ENCODE measurements around the gene TMEM97.
"Not testable (repeated sequence)": the region's sequence is repeated elsewhere in the genome, so short reads cannot be mapped to it uniquely, and the experiment has no call there.

TMEM97 gene

DNA sequence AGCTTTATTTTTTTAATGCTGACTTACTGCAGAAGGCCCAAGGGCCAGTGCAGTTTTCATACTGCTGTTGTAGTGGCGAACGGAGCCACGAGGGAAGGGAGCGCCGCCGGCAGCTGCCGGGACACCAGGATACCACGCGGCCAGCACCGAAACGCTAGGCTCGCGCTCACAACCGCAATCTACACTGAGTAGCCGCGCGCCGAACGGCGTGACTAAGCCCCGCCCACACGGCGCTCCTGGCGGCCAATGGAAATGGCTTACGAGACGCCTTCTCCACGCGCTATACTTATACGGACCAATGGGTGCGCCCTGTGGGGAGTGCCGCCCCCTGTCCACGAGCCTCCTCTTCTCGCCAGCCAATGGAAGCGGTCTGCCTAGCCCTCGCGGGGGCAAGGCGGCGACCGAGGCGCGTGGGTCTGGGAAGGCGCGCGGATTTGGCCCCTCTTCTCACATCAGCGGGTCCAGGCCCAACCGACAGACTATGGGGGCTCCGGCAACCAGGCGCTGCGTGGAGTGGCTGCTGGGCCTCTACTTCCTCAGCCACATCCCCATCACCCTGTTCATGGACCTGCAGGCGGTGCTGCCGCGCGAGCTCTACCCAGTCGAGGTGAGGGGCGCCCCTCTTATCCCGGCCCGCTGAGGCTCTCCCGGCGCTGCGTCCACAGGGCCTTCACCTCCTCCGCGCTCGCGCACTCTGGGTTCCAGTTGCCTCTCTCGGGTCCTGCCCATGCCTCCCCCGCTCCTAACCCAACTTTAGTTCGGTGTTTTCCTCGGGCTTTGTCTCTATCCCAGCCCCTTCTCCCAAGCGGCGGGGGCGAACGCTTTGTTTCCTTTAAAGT lies at the start of gene TMEM97:
TMEM97 (plus strand) TSS at position 442 of the 839 bp plus-strand sequence; CDS start at position 482, 40 bp downstream.
- peak; percentile 92 for DNase-seq (ENCODE audit: low read depth, low spot score)

DNA sequence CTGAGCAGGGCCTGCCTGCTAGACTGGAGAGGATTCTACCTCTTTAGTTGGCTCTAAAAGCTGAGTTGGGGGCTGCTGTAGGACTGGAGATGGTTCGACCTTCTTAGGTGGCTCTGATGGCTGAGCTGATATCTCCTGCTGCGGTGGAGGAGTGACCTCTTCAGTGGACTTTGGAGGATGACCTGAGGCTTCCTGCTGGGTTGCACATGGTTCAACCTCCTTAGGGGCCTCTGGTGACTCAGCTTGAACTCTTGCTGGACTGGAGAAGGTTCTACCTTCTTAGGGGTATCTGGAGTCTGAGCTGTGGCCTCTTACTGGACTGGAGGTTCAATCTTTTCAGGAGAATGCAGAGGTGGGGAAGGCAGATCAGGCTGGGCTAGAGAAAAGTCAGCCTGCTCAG lies 48.9 kb upstream of the TMEM97 start:
- DNase-seq (ENCODE audit: low read depth, low spot score): no peak

GRCh38 chr17:28270926-28271325 lies 48.1 kb upstream of the TMEM97 start:
- DNase-seq (ENCODE audit: low read depth, low spot score): no peak

DNA sequence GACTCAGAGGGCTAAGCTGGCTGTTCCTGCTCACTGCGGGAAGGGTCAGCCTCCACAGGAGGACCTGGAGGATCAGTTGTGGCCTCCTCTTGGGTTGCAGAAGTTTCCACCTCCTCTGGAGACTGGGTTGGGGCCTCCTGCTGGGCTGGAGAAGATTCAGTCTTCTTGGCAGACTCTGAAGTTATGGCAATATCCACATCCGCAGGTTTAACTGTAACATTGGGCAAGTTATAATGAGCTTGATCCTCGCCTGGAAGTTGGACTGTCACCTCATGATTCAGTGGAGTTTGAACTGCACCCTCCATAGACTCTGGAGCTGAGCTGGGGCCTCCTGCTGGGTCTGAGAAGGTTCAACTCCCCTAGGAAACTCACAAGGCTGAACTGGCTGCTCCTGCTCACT lies 47.6 kb upstream of the TMEM97 start:
- DNase-seq (ENCODE audit: low read depth, low spot score): no peak

DNA sequence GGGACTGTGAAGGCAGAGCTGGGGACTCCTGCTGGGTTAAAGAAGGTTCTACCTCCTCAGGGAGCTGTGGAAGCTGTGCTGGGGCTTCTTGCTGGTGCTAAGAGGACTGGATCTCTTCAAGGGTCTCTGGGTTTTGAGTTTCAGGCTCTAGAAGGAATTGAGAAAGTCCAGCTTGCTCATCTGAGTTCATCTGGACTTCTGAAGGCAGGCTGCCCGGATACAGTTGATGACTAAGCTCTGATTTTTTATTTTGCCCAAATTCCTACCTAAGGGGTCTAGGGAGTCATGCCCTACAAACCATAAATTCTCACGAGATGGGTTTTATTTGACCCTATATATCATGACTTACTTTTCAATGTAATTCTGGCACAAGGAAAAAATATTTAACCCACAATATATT lies 46.8 kb upstream of the TMEM97 start:
- no peak for DNase-seq (ENCODE audit: low read depth, low spot score)

GRCh38 chr17:28273341-28273740 lies 45.7 kb upstream of the TMEM97 start:
- DNase-seq (ENCODE audit: low read depth, low spot score): not testable (repeated sequence)

GRCh38 chr17:28274591-28275265 lies 44.3 kb upstream of the TMEM97 start:
- DNase-seq (ENCODE audit: low read depth, low spot score): no peak

- no peak for DNase-seq (ENCODE audit: low read depth, low spot score)
Observed at GRCh38 chr17:28276011-28276410, 43.0 kb upstream of the TMEM97 start.

DNA sequence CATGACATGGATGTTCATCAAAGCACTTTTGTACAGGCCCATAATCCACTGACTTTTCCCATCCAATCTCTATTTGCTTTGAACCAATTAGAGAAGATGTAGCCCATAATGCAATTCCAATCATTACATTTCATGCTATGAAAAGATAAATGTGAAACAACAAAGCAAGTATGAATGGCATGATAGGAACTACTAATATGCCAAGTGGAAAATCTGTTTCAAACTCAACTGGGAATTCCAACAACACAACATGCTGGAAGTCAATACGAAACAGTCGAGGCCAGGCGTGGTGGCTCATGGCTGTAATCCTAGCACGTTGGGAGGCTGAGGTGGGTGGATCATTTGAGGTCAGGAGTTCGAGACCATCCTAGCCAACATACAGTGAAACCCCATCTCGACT lies 39.6 kb upstream of the TMEM97 start:
- DNase-seq (ENCODE audit: low read depth, low spot score): no peak

- DNase-seq (ENCODE audit: low read depth, low spot score): no peak
Observed at GRCh38 chr17:28280826-28281225, 38.2 kb upstream of the TMEM97 start.

DNA sequence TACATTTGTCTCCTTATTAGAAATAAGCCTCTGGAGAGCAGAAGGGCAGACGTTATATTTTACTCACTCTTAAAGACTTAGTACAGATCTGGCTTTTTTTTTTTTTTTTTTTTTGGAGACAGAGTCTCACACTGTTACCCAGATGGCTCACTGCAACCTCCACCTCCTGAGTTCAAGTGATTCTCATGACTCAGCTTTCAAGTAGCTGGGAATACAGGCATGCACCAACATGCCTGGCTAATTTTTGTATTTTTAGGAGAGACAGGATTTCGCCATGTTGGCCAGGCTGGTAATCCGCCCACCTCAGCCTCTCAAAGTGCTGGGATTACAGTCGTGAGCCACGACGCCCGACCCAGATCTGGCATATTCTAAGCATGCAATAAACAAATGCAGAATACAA lies 36.4 kb upstream of the TMEM97 start:
- DNase-seq (ENCODE audit: low read depth, low spot score): no peak

DNA sequence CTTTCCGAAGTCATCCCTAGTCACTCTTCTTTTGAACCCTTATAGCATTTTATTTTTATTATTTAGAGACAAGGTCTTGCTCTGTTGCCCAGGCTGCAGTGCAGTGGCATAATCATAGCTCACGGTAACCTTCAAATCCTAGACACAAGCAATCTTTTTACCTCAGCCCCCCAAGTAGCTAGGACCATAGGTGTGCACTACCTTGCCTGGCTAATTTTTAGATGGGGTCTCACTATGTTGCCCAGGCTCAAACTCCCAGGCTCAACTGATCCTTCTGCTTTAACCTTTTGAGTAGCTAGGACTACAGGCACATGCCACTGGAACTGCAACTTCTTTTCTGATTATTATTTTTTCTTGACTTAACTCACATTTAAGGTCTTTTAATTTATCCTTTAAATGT lies 33.0 kb upstream of the TMEM97 start:
- DNase-seq (ENCODE audit: low read depth, low spot score): no peak

DNA sequence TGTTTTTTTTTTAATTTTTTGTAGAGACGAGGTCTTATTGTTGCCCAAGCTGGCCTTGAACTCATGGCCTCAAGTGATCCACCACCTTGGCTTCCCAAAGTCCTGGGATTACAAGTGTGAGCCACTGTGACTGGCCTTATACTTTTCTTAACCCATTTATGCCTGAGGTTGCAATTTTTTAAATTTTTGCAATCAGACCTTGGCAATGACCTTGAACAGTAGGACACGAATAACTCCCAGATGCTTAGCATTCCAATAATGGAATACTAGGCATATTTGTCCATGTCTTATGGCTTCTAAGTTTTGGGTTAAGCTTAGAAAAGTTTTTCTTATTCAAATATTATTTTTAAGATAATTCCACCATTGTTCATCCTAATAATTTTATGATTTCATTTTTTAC lies 28.3 kb upstream of the TMEM97 start:
- DNase-seq (ENCODE audit: low read depth, low spot score): no peak

DNA sequence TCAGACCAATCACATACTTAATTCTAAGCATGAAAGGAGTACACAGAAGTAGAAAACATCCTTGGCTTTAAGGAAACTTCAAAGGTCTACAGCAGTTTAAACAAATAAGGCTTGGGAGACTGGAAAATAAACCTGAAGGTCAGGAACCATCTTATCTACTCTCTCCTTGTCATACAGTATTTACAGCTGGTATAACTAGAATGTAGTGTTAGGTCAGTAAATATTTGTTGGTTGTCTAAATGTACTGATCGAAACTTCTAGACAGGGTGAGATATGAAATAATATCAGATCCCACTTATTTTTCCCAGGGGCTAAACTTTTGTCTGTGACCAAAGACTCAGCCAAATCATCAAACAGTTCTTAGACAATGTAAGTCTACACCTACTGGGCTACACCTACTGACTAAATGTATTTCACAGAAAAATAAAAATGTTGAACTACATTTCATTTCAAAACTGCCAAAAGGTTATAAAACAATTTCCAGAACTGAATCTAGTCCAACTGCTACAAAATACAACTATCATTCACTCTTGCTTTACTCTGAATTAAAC lies 27.1 kb upstream of the TMEM97 start:
- DNase-seq (ENCODE audit: low read depth, low spot score): no peak

DNA sequence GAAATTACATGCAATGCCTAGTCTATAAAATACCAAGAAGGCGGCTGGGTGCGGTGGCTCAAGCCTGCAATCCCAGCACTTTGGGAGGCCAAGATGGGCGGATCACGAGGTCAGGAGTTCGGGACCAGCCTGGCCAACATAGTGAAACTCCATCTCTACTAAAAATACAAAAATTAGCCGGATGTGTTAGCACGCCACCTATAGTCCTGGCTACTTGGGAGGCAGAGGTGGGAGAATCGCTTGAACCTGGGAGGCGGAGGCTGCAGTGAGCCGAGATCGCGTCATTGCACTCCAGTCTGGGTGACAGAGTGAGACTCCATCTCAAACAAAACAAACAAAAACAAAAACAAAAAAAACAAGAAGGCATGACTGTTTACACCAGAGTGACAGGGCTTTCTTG lies 26.1 kb upstream of the TMEM97 start:
- not testable (repeated sequence) for DNase-seq (ENCODE audit: low read depth, low spot score)

- no peak for DNase-seq (ENCODE audit: low read depth, low spot score)
Observed at GRCh38 chr17:28293994-28294393, 25.0 kb upstream of the TMEM97 start.

GRCh38 chr17:28295677-28296578 lies 23.1 kb upstream of the TMEM97 start:
- DNase-seq (ENCODE audit: low read depth, low spot score): no peak

GRCh38 chr17:28298449-28298848 lies 20.6 kb upstream of the TMEM97 start:
- DNase-seq (ENCODE audit: low read depth, low spot score): no peak

- DNase-seq (ENCODE audit: low read depth, low spot score): no peak
Observed at GRCh38 chr17:28306954-28307401, 12.0 kb upstream of the TMEM97 start.

GRCh38 chr17:28313841-28314240 lies 5.2 kb upstream of the TMEM97 start:
- no peak for DNase-seq (ENCODE audit: low read depth, low spot score)

DNA sequence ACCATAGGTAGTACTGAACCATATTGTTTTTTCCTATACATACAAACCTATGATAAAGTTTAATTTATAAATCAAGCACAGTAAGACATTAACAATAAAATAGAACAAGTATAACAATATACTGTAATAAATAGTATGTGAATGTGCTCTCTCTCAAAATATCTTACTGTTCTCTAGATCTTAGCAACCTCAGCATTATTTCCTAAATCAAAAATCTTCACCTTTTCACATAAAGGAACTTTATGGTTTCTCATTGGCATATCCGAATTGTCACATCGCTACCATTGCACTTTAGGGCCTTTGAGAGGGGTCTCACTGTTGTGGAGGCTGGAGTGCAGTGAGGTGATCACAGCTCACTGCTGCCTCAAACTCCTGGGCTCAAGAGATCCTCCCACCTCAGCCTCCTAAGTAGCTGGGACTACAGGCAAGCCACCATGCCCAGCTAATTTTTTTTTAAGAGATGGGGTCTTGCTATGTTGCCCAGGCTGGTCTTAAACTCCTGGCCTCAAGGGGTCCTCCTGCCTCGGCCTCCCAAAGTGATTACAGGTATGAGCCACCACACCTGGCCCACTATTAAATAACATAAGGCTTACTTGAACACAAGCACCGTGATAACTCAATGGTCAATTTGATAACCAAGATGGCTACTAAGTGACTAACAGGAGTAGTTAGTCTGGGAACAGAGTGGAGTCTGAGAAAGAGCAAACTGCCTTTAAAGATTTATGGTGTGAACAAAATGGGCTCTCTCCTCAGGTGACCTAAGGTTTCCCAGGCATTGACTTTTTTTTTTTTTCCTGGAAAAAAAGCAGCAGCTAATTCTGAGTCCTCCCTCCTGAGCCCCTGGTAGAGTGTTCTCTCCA lies 2.9 kb upstream of the TMEM97 start:
- DNase-seq (ENCODE audit: low read depth, low spot score): no peak

Data from activated CD4-positive, CD25-positive, alpha-beta regulatory T cell treated with anti-CD3 and anti-CD28 coated beads, Interleukin-2, amount 50 U/mL, for 16 hours (primary cell).